Lung (tissue), 12 donors: ENCODE measurements around the gene GNAS. TPM values are rescaled to one million over a fixed set of nuclear protein-coding genes. Genes with fewer than 3 reads are reported as not detected.

Source experiments
- ATAC-seq: fragments of 200-7000 bp; cut with Tn5 transposase; one replicate; pipeline ENCODE4 v1.9.1; 2020; ENCODE audit warnings: moderate number of reproducible peaks; ENCODE audit not compliant: insufficient read depth, low FRiP score
- DNase-seq, 3 donors: peaks; one replicate each; pipeline ENCODE4 v3.0.0-alpha.2; 2013 to 2017
- H3K27ac ChIP-seq, 2 donors: one replicate each; pipeline ENCODE4 v1.5.1; 2013; ENCODE audit warnings: mild to moderate bottlenecking in 2 of 2, moderate library complexity in 2 of 2, control low read depth in 1 of 2, inconsistent platforms in 1 of 2, low read depth in 1 of 2, low read length in 1 of 2
- H3K27me3 ChIP-seq, 3 donors: one replicate each; pipeline ENCODE4 v1.5.1; 2013; ENCODE audit warnings: low read length in 2 of 3; ENCODE audit not compliant: control insufficient read depth in 3 of 3, insufficient read depth in 3 of 3
- H3K36me3 ChIP-seq, 4 donors: one replicate each; pipeline ENCODE4 v1.5.1; 2013; ENCODE audit warnings: low read length in 4 of 4, mild to moderate bottlenecking in 1 of 4, moderate library complexity in 1 of 4; ENCODE audit not compliant: control insufficient read depth in 4 of 4, insufficient read depth in 4 of 4
- H3K4me1 ChIP-seq, 5 donors: one replicate each; pipeline ENCODE4 v1.5.1; 2013; ENCODE audit warnings: low read length in 5 of 5, mild to moderate bottlenecking in 2 of 5, moderate library complexity in 1 of 5; ENCODE audit not compliant: control insufficient read depth in 5 of 5, insufficient read depth in 5 of 5
- H3K4me3 ChIP-seq: one replicate; pipeline ENCODE4 v1.5.1; 2013; ENCODE audit warnings: mild to moderate bottlenecking, control low read depth, moderate library complexity
- H3K9ac ChIP-seq, 2 donors: one replicate each; pipeline ENCODE4 v1.5.1; 2013; ENCODE audit warnings: low read length in 2 of 2, control low read depth in 1 of 2; ENCODE audit not compliant: insufficient read depth in 1 of 2
- H3K9me3 ChIP-seq, 4 donors: one replicate each; pipeline ENCODE4 v1.5.1; 2013; ENCODE audit warnings: low read length in 3 of 4, mild to moderate bottlenecking in 1 of 4, moderate library complexity in 1 of 4; ENCODE audit not compliant: control insufficient read depth in 4 of 4, insufficient read depth in 3 of 4
- CTCF ChIP-seq: IDR thresholded peaks from 2 replicates; pipeline ENCODE4 v1.5.1; 2012; ENCODE audit warnings: mild to moderate bottlenecking; ENCODE audit errors: control extremely low read depth, extremely low read depth
- WGBS, 2 donors: extraction: QIAGEN DNeasy Blood & Tissue Kit; methylation state at CpG; one replicate each; pipeline ENCODE4 v1.1.7; 2013; 5-methylcytosine and 5-hydroxymethylcytosine counted together
- polyA plus RNA-seq, 2 donors: library from polyadenylated mRNA; stranded (reverse); fragments of 200-250 nt; gene quantifications; one replicate each; pipeline ENCODE4 v1.2.1, GENCODE V29; 2013
- total RNA-seq, 2 donors: library from RNA; depleted of rRNA in 1 of 2; stranded (reverse); fragments of >200 nt in 1 of 2; gene quantifications; one replicate each; pipeline ENCODE4 v1.2.1, GENCODE V29; 2014 to 2021
- donor health status: control.
- donor health status: control.
- donor health status: Bipolar disorder and iron deficiency.
- donor health status: healthy.
- donor health status: DM: yes; HTN: yes; CAD: no.

GNAS gene
- total and polyA plus RNA-seq, 4 donors = 638 to 1,238 (median 887) TPM

GRCh38 chr20:58909585-58909984 lies 57.1 kb downstream of the GNAS start:
- no peak for DNase-seq
- no peaks in the 10 kb centered on the region for H3K27me3 ChIP-seq
- 93 to 95% methylated on average over 15 of the region's 15 CpGs for WGBS, 2 donors
- H3K4me1 ChIP-seq = peaks cover 8 to 41% (median 11%) of the 10 kb centered on the region in 5 donors
- TF ChIP-seq CTCF = no peak
- H3K9ac ChIP-seq = no peak overlapping the region
- no peak for ATAC-seq
- H3K9me3 ChIP-seq = no peaks in the 10 kb centered on the region
- peaks cover 31 to 63% (median 46%) of the 10 kb centered on the region in 4 donors for H3K36me3 ChIP-seq
- no peak overlapping the region for H3K27ac ChIP-seq
- H3K4me3 ChIP-seq = no peak overlapping the region

GRCh38 chr20:58910473-58910872 lies 58.0 kb downstream of the GNAS start:
- no peak for ATAC-seq
- Histone ChIP-seq H3K4me1 (peaks cover 8 to 35% (median 11%) of the 10 kb centered on the region in 5 donors), H3K9me3 (no peaks in the 10 kb centered on the region), H3K27me3 (no peaks in the 10 kb centered on the region), H3K27ac (no peak overlapping the region), H3K4me3 (no peak overlapping the region), H3K9ac (no peak overlapping the region), H3K36me3 (peaks cover 29 to 54% (median 44%) of the 10 kb centered on the region in 4 donors)
- no peak for DNase-seq
- WGBS, 2 donors = 95 to 96% methylated on average over 14 of the region's 14 CpGs
- TF ChIP-seq CTCF = no peak

- no peak for TF ChIP-seq CTCF
- H3K4me3 ChIP-seq = no peak overlapping the region
- peaks cover 26 to 46% (median 36%) of the 10 kb centered on the region in 4 donors for H3K36me3 ChIP-seq
- no peak overlapping the region for H3K27ac ChIP-seq
- H3K9ac ChIP-seq = no peak overlapping the region
- peaks cover 5 to 27% (median 11%) of the 10 kb centered on the region in 5 donors for H3K4me1 ChIP-seq
- no peaks in the 10 kb centered on the region for H3K9me3 ChIP-seq
- no peak for DNase-seq
- ATAC-seq = no peak
- 97 to 99% methylated on average over 2 of the region's 2 CpGs for WGBS, 2 donors
- H3K27me3 ChIP-seq = no peaks in the 10 kb centered on the region
These were observed 58.8 kb downstream of the GNAS start for GRCh38 chr20:58911309-58911708.

GRCh38 chr20:58911970-58912369 lies 59.5 kb downstream of the GNAS start:
- Histone ChIP-seq H3K36me3 (peaks cover 26 to 43% (median 34%) of the 10 kb centered on the region in 4 donors), H3K9me3 (no peaks in the 10 kb centered on the region), H3K4me1 (peaks cover 5 to 20% (median 8%) of the 10 kb centered on the region in 5 donors), H3K27me3 (no peaks in the 10 kb centered on the region), H3K4me3 (no peak overlapping the region), H3K27ac (no peak overlapping the region), H3K9ac (no peak overlapping the region)
- TF ChIP-seq CTCF = no peak
- ATAC-seq (no peak), DNase-seq (no peak)
- WGBS, 2 donors = 52 to 57% methylated on average over 3 of the region's 3 CpGs
